Activated CD8-positive, alpha-beta T cell treated with anti-CD3 and anti-CD28 coated beads, Interleukin-2, amount 10 ng/mL, durations not matched to agents 7 days and 5 days (primary cell): ENCODE results near the gene TTC3. TPM values are rescaled to one million over a fixed set of nuclear protein-coding genes. Genes with fewer than 3 reads are reported as not detected.
A peak's percentile ranks its signal among the peaks of the same experiment; 100 is the strongest.

Experiments used
- ATAC-seq: fragments of 150-1000 bp; cut with Tn5 transposase; one replicate; pipeline ENCODE4 v1.10.0; 2021; ENCODE audit warnings: moderate library complexity
- CTCF ChIA-PET: fragments of 350-600 bp; sonication (Branson Sonifier 250); formaldehyde crosslinking; loops from one replicate; lab custom pipeline; 2021; ENCODE audit warnings: antibody characterized with exemption; lab: Charles Lee
- POLR2A ChIA-PET: fragments of 350-600 bp; sonication (Branson Sonifier 250); formaldehyde crosslinking; loops from one replicate; lab custom pipeline; 2021; ENCODE audit warnings: antibody characterized with exemption; lab: Charles Lee
- DNase-seq: peaks from one replicate; pipeline ENCODE4 v3.0.0-alpha.2; 2020
- H3K27ac Mint-ChIP-seq: one replicate; pipeline ENCODE4 v1.8.0; 2021; ENCODE audit warnings: mild to moderate bottlenecking, mixed read lengths
- H3K27me3 Mint-ChIP-seq: one replicate; pipeline ENCODE4 v1.8.0; 2021; ENCODE audit warnings: low read depth, mixed read lengths
- H3K36me3 Mint-ChIP-seq: one replicate; pipeline ENCODE4 v1.8.0; 2021; ENCODE audit warnings: low read depth, mixed read lengths
- H3K4me1 Mint-ChIP-seq: one replicate; pipeline ENCODE4 v1.8.0; 2021; ENCODE audit warnings: low read depth, mixed read lengths
- H3K4me3 Mint-ChIP-seq: one replicate; pipeline ENCODE4 v1.8.0; 2021; ENCODE audit warnings: mild to moderate bottlenecking, mixed read lengths
- H3K9me3 Mint-ChIP-seq: one replicate; pipeline ENCODE4 v1.8.0; 2022; ENCODE audit warnings: mixed read lengths; ENCODE audit not compliant: insufficient read depth
- total RNA-seq, 2 experiments: library from RNA; stranded (reverse); gene quantifications; one replicate each; pipeline ENCODE4 v1.2.3, GENCODE V29; 2021

The TTC3 gene
- total RNA-seq, 2 experiments from 2014 or later, result 48.3 to 49.5 TPM

- POLR2A ChIA-PET, result interaction anchor here (0.7 to 0.8 kb wide), 2 partner anchors 51 to 72 kb away, joined by 3 read pairs; no protein-coding TSS in a partner anchor
- Mint-ChIP-seq H3K36me3 (peaks cover 38% of the 10 kb centered on the region), H3K4me1 (peaks cover 9% of the 10 kb centered on the region), H3K27ac (peak overlapping the region; percentile 14), H3K4me3 (no peak overlapping the region), H3K27me3 (no peaks in the 10 kb centered on the region), H3K9me3 (no peaks in the 10 kb centered on the region)
- CTCF ChIA-PET, result no interaction called here
- DNase-seq, result no peak
- peak; percentile 30 for ATAC-seq
These were observed 86.2 kb downstream of the TTC3 start for GRCh38 chr21:37159053-37159776.

GRCh38 chr21:37159949-37160348 lies 86.9 kb downstream of the TTC3 start:
- peaks cover 37% of the 10 kb centered on the region for H3K36me3 Mint-ChIP-seq
- CTCF ChIA-PET, result no interaction called here
- ATAC-seq, result no peak

GRCh38 chr21:37164742-37165141 lies 91.7 kb downstream of the TTC3 start:
- H3K4me1 Mint-ChIP-seq, result peaks cover 3% of the 10 kb centered on the region
- H3K9me3 Mint-ChIP-seq, result no peaks in the 10 kb centered on the region
- H3K27ac Mint-ChIP-seq, result no peak overlapping the region
- peaks cover 33% of the 10 kb centered on the region for H3K36me3 Mint-ChIP-seq
- DNase-seq (no peak), ATAC-seq (no peak)
- ChIA-PET CTCF (interaction anchor here (0.7 kb wide), 2 partner anchors 251 to 267 kb away, joined by 3 read pairs; no protein-coding TSS in a partner anchor), POLR2A (no interaction called here)
- no peak overlapping the region for H3K4me3 Mint-ChIP-seq
- no peaks in the 10 kb centered on the region for H3K27me3 Mint-ChIP-seq

More at GRCh38 chr21:37159949-37160348, 86.9 kb downstream of the TTC3 start:
- Mint-ChIP-seq H3K9me3 (no peaks in the 10 kb centered on the region), H3K4me1 (peaks cover 9% of the 10 kb centered on the region), H3K4me3 (no peak overlapping the region), H3K27me3 (no peaks in the 10 kb centered on the region), H3K27ac (no peak overlapping the region)
- no peak for DNase-seq
- POLR2A ChIA-PET, result no interaction called here

GRCh38 chr21:37165586-37165985 lies 92.5 kb downstream of the TTC3 start:
- ChIA-PET CTCF (interaction anchor here (2.0 kb wide), 1 partner anchor 189 kb away, joined by 4 read pairs; no protein-coding TSS in a partner anchor), POLR2A (no interaction called here)
- H3K27ac Mint-ChIP-seq, result no peak overlapping the region
- ATAC-seq (no peak), DNase-seq (no peak)
- no peaks in the 10 kb centered on the region for H3K9me3 Mint-ChIP-seq
- peaks cover 31% of the 10 kb centered on the region for H3K36me3 Mint-ChIP-seq
- no peak overlapping the region for H3K4me3 Mint-ChIP-seq
- peaks cover 3% of the 10 kb centered on the region for H3K4me1 Mint-ChIP-seq
- no peaks in the 10 kb centered on the region for H3K27me3 Mint-ChIP-seq

- DNase-seq (peak; percentile 58), ATAC-seq (peak; percentile 79)
- POLR2A ChIA-PET, result interaction anchor here (1.5 kb wide), 1 partner anchor 91 kb away, joined by 4 read pairs; no protein-coding TSS in a partner anchor
- no peak overlapping the region for H3K4me3 Mint-ChIP-seq
- peaks cover 7% of the 10 kb centered on the region for H3K4me1 Mint-ChIP-seq
- H3K36me3 Mint-ChIP-seq, result peaks cover 28% of the 10 kb centered on the region
- H3K9me3 Mint-ChIP-seq, result no peaks in the 10 kb centered on the region
- H3K27ac Mint-ChIP-seq, result peak overlapping the region; percentile 69
- CTCF ChIA-PET, result interaction anchor here (0.7 to 2.2 kb wide), 26 partner anchors 9 to 961 kb away, joined by 3 to 14 read pairs (median 4); no protein-coding TSS in a partner anchor
- no peaks in the 10 kb centered on the region for H3K27me3 Mint-ChIP-seq
These were observed 93.7 kb downstream of the TTC3 start for GRCh38 chr21:37166733-37167132.

GRCh38 chr21:37168666-37169065 lies 95.6 kb downstream of the TTC3 start:
- peaks cover 37% of the 10 kb centered on the region for H3K36me3 Mint-ChIP-seq
- POLR2A ChIA-PET, result no interaction called here
- CTCF ChIA-PET, result no interaction called here
- H3K4me1 Mint-ChIP-seq, result peaks cover 7% of the 10 kb centered on the region
- H3K4me3 Mint-ChIP-seq, result no peak overlapping the region
- H3K27ac Mint-ChIP-seq, result no peak overlapping the region
- no peaks in the 10 kb centered on the region for H3K27me3 Mint-ChIP-seq
- no peaks in the 10 kb centered on the region for H3K9me3 Mint-ChIP-seq
- DNase-seq (no peak), ATAC-seq (no peak)

- POLR2A ChIA-PET, result no interaction called here
- no peak for ATAC-seq
- Mint-ChIP-seq H3K36me3 (peaks cover 38% of the 10 kb centered on the region), H3K27ac (no peak overlapping the region), H3K9me3 (no peaks in the 10 kb centered on the region), H3K4me3 (no peak overlapping the region), H3K4me1 (peaks cover 3% of the 10 kb centered on the region), H3K27me3 (no peaks in the 10 kb centered on the region)
- DNase-seq, result no peak
- CTCF ChIA-PET, result no interaction called here
These were observed 99.6 kb downstream of the TTC3 start for GRCh38 chr21:37172646-37173045.

GRCh38 chr21:37176716-37177115 lies 103.7 kb downstream of the TTC3 start:
- no peak for ATAC-seq
- peaks cover 44% of the 10 kb centered on the region for H3K36me3 Mint-ChIP-seq
- POLR2A ChIA-PET, result no interaction called here
- H3K4me1 Mint-ChIP-seq, result no peaks in the 10 kb centered on the region
- CTCF ChIA-PET, result interaction anchor here (0.5 kb wide), 1 partner anchor 68 kb away, joined by 4 read pairs; no protein-coding TSS in a partner anchor
- no peak for DNase-seq
- peaks cover 3% of the 10 kb centered on the region for H3K9me3 Mint-ChIP-seq
- H3K27ac Mint-ChIP-seq, result no peak overlapping the region
- no peak overlapping the region for H3K4me3 Mint-ChIP-seq
- no peaks in the 10 kb centered on the region for H3K27me3 Mint-ChIP-seq

- DNase-seq (no peak), ATAC-seq (no peak)
- H3K4me3 Mint-ChIP-seq, result no peak overlapping the region
- H3K27me3 Mint-ChIP-seq, result no peaks in the 10 kb centered on the region
- CTCF ChIA-PET, result interaction anchor here (1.0 kb wide), 1 partner anchor 14 kb away, joined by 3 read pairs; no protein-coding TSS in a partner anchor
- H3K36me3 Mint-ChIP-seq, result peaks cover 45% of the 10 kb centered on the region
- H3K9me3 Mint-ChIP-seq, result peaks cover 3% of the 10 kb centered on the region
- POLR2A ChIA-PET, result no interaction called here
- peaks cover 4% of the 10 kb centered on the region for H3K4me1 Mint-ChIP-seq
- no peak overlapping the region for H3K27ac Mint-ChIP-seq
These were observed 108.0 kb downstream of the TTC3 start for GRCh38 chr21:37181059-37181458.

GRCh38 chr21:37182222-37182621 lies 109.2 kb downstream of the TTC3 start:
- CTCF ChIA-PET, result interaction anchor here (1.0 kb wide), 1 partner anchor 16 kb away, joined by 3 read pairs; no protein-coding TSS in a partner anchor
- no peaks in the 10 kb centered on the region for H3K27me3 Mint-ChIP-seq
- H3K9me3 Mint-ChIP-seq, result peaks cover 3% of the 10 kb centered on the region
- H3K4me3 Mint-ChIP-seq, result no peak overlapping the region
- peaks cover 9% of the 10 kb centered on the region for H3K4me1 Mint-ChIP-seq
- POLR2A ChIA-PET, result no interaction called here
- peaks cover 39% of the 10 kb centered on the region for H3K36me3 Mint-ChIP-seq
- no peak overlapping the region for H3K27ac Mint-ChIP-seq
- DNase-seq (no peak), ATAC-seq (no peak)

GRCh38 chr21:37183749-37184148 lies 110.7 kb downstream of the TTC3 start:
- ChIA-PET POLR2A (no interaction called here), CTCF (no interaction called here)
- DNase-seq, result no peak
- H3K4me3 Mint-ChIP-seq, result no peak overlapping the region
- no peaks in the 10 kb centered on the region for H3K27me3 Mint-ChIP-seq
- no peaks in the 10 kb centered on the region for H3K9me3 Mint-ChIP-seq
- H3K36me3 Mint-ChIP-seq, result peaks cover 37% of the 10 kb centered on the region
- peaks cover 13% of the 10 kb centered on the region for H3K4me1 Mint-ChIP-seq
- ATAC-seq, result no peak
- H3K27ac Mint-ChIP-seq, result no peak overlapping the region
